Gastrocnemius medialis (tissue), 4 donors: ENCODE data around the gene PPP1R7. TPM values are rescaled to one million over a fixed set of nuclear protein-coding genes. Genes with fewer than 3 reads are reported as not detected.

ENCODE experiments used
- ATAC-seq, 2 donors: fragments of 150-250 bp; one replicate each; pipeline ENCODE4 v1.9.1; 2016
- DNase-seq, 2 donors: peaks; one replicate each; pipeline ENCODE4 v3.0.0-alpha.2; 2019
- H3K27ac ChIP-seq, 4 donors: fragments of 200-600 bp; sonication (generic); 1 replicate in 1 of 4; 2 replicates in 3 of 4; pipeline ENCODE4 v1.5.1; 2016 to 2018; ENCODE audit warnings: mild to moderate bottlenecking in 2 of 4, moderate library complexity in 1 of 4
- H3K27me3 ChIP-seq, 3 donors: fragments of 200-600 bp; sonication (generic) in 2 of 3; 1 replicate in 1 of 3; 2 replicates in 2 of 3; pipeline versions ENCODE4 v1.5.1 to v1.6.0; 2016 to 2019; ENCODE audit warnings: mild to moderate bottlenecking in 1 of 3, moderate library complexity in 1 of 3
- H3K36me3 ChIP-seq, 2 donors: fragments of 200-600 bp; sonication (generic) in 1 of 2; one replicate each; pipeline ENCODE4 v1.5.1; 2017 to 2018
- H3K4me1 ChIP-seq, 2 donors: fragments of 200-600 bp; sonication (generic) in 1 of 2; one replicate each; pipeline ENCODE4 v1.5.1; 2016 to 2017; ENCODE audit warnings: mild to moderate bottlenecking in 2 of 2
- H3K4me3 ChIP-seq, 4 donors: fragments of 200-600 bp; sonication (generic) in 3 of 4; 1 replicate in 1 of 4; 2 replicates in 3 of 4; pipeline ENCODE4 v1.5.1; 2016 to 2019; ENCODE audit warnings: mild to moderate bottlenecking in 2 of 4
- H3K9me3 ChIP-seq, 3 donors: fragments of 200-600 bp; sonication (generic) in 2 of 3; 1 replicate in 1 of 3; 2 replicates in 2 of 3; pipeline ENCODE4 v1.5.1; 2016 to 2019
- CTCF ChIP-seq, 5 experiments: fragments of 450-650 bp in 3 of 5; fragments of 200-600 bp in 2 of 5; sonication (generic) in 2 of 5; IDR thresholded peaks in 4 of 5; conservative IDR thresholded peaks in 1 of 5; 1 replicate in 4 of 5; 2 replicates in 1 of 5; pipeline ENCODE4 v1.5.1; 2016 to 2019; ENCODE audit warnings: antibody characterized with exemption in 5 of 5, mild to moderate bottlenecking in 3 of 5, moderate library complexity in 3 of 5
- POLR2A ChIP-seq, 2 donors: fragments of 450-650 bp; IDR thresholded peaks; one replicate each; pipeline ENCODE4 v1.6.1; 2017; ENCODE audit warnings: antibody characterized with exemption in 2 of 2, mild to moderate bottlenecking in 2 of 2, moderate library complexity in 2 of 2
- in situ Hi-C, 4 donors: fragments of 200-750 bp; cut with MboI; loops; one replicate each; pipeline versions ENCODE4 v1.15.0 to v1.8.0; 2017; ENCODE audit warnings: low sequenced_read_pairs in 4 of 4
- intact Hi-C: fragments of 100-400 bp; cut with DNase I; formaldehyde crosslinking; loops from one replicate; pipeline ENCODE4 v1.15.1; 2023; ENCODE audit warnings: low total_unique reads
- total RNA-seq, 4 donors: library from RNA; depleted of rRNA; stranded (reverse); fragments of >200 nt; gene quantifications; one replicate each; pipeline versions ENCODE4 v1.1.0 to v1.2.3, GENCODE V29; 2016

Gene PPP1R7
- total RNA-seq, 4 donors from 2014 or later = 58.6 to 87.8 (median 67.2) TPM

- Histone ChIP-seq H3K4me3 (no peak overlapping the region), H3K27me3 (no peaks in the 10 kb centered on the region), H3K4me1 (no peaks in the 10 kb centered on the region), H3K27ac (no peak overlapping the region), H3K9me3 (no peaks in the 10 kb centered on the region), H3K36me3 (no peaks in the 10 kb centered on the region)
- ATAC-seq (no peak), DNase-seq (no peak)
- in situ Hi-C loops = no loop called here
- intact Hi-C loops = no loop called here
- TF ChIP-seq POLR2A (IDR thresholded peaks at IDR 0.05) (no peak), CTCF (IDR thresholded peaks at IDR 0.05 in 4 of 5, conservative IDR thresholded peaks at IDR 0.05 in 1 of 5) (no peak)
Measured at GRCh38 chr2:241131531-241131930, 18.7 kb upstream of the PPP1R7 start.

- Histone ChIP-seq H3K9me3 (no peaks in the 10 kb centered on the region), H3K4me3 (no peak overlapping the region), H3K27ac (no peak overlapping the region), H3K27me3 (no peaks in the 10 kb centered on the region), H3K4me1 (no peaks in the 10 kb centered on the region), H3K36me3 (no peaks in the 10 kb centered on the region)
- no peak for DNase-seq
- no peak for ATAC-seq
- intact Hi-C loops (no loop called here), in situ Hi-C loops (no loop called here)
- TF ChIP-seq POLR2A (IDR thresholded peaks at IDR 0.05) = no peak
- TF ChIP-seq CTCF (IDR thresholded peaks at IDR 0.05 in 4 of 5, conservative IDR thresholded peaks at IDR 0.05 in 1 of 5) = no peak
Measured at GRCh38 chr2:241132538-241133435, 17.5 kb upstream of the PPP1R7 start.

GRCh38 chr2:241133436-241133820 is 16.8 kb upstream of the PPP1R7 start:
- DNase-seq (no peak), ATAC-seq (no peak)
- intact Hi-C loops (no loop called here), in situ Hi-C loops (no loop called here)
- Histone ChIP-seq H3K4me3 (no peak overlapping the region), H3K9me3 (no peaks in the 10 kb centered on the region), H3K27ac (no peak overlapping the region), H3K4me1 (no peaks in the 10 kb centered on the region), H3K27me3 (no peaks in the 10 kb centered on the region), H3K36me3 (no peaks in the 10 kb centered on the region)
- no peak for TF ChIP-seq CTCF (IDR thresholded peaks at IDR 0.05 in 4 of 5, conservative IDR thresholded peaks at IDR 0.05 in 1 of 5)
- no peak for TF ChIP-seq POLR2A (IDR thresholded peaks at IDR 0.05)

GRCh38 chr2:241134711-241135110 is 15.6 kb upstream of the PPP1R7 start:
- Histone ChIP-seq H3K4me1 (no peaks in the 10 kb centered on the region), H3K9me3 (no peaks in the 10 kb centered on the region), H3K36me3 (no peaks in the 10 kb centered on the region), H3K4me3 (no peak overlapping the region), H3K27me3 (no peaks in the 10 kb centered on the region), H3K27ac (no peak overlapping the region)
- in situ Hi-C loops = no loop called here
- DNase-seq (no peak), ATAC-seq (no peak)
- TF ChIP-seq CTCF (IDR thresholded peaks at IDR 0.05 in 4 of 5, conservative IDR thresholded peaks at IDR 0.05 in 1 of 5) = no peak
- no peak for TF ChIP-seq POLR2A (IDR thresholded peaks at IDR 0.05)
- intact Hi-C loops = no loop called here
